Caco-2 (cell line): ENCODE results near the gene BABAM2. TPM values are rescaled to one million over a fixed set of nuclear protein-coding genes. Genes with fewer than 3 reads are reported as not detected.

ENCODE experiments used
- BruUV-seq: library from RNA; stranded (reverse); fragments of 400-500 nt; replicated peaks from 2 replicates; lab custom pipeline; 2021; lab: Mats Ljungman, UMichigan
- CTCF ChIA-PET: fragments of 300-600 bp; sonication (Branson Sonifier 250); formaldehyde crosslinking; loops from one replicate; lab custom pipeline; 2022; ENCODE audit warnings: antibody characterized with exemption; lab: Charles Lee
- POLR2A ChIA-PET: fragments of 300-600 bp; sonication (Branson Sonifier 250); formaldehyde crosslinking; loops from one replicate; lab custom pipeline; 2022; ENCODE audit warnings: antibody characterized with exemption; lab: Charles Lee
- DNase-seq, 2 experiments: peaks; one replicate each; pipeline versions ENCODE4 v3.0.0 to v3.0.0-alpha.2; 2020 to 2022
- H3K27me3 ChIP-seq: replicated peaks from 2 replicates; pipeline ENCODE4 v1.6.0; 2011; ENCODE audit warnings: low read length; ENCODE audit not compliant: control insufficient read depth, insufficient read depth
- H3K36me3 ChIP-seq: 2 replicates; pipeline ENCODE4 v1.5.1; 2011; ENCODE audit warnings: low read length; ENCODE audit not compliant: control insufficient read depth, insufficient read depth
- H3K4me1 ChIP-seq: fragments of 250-450 bp; sonication (Bioruptor Pico); 2 replicates; pipeline ENCODE4 v1.5.1; 2020; ENCODE audit warnings: mild to moderate bottlenecking
- H3K4me3 ChIP-seq: 2 replicates; pipeline ENCODE4 v1.5.1; 2011; ENCODE audit warnings: low read depth, mild to moderate bottlenecking, control low read depth, low read length
- H3K9me3 ChIP-seq: fragments of 250-450 bp; sonication (Bioruptor Pico); 2 replicates; pipeline ENCODE4 v1.5.1; 2020; ENCODE audit warnings: mild to moderate bottlenecking, moderate library complexity
- H3K27ac Mint-ChIP-seq: one replicate; pipeline ENCODE4 v1.8.0; 2022; ENCODE audit warnings: mixed read lengths; ENCODE audit not compliant: unreplicated experiment
- H3K27me3 Mint-ChIP-seq: one replicate; pipeline ENCODE4 v1.8.0; 2022; ENCODE audit warnings: mixed read lengths; ENCODE audit not compliant: insufficient read depth, unreplicated experiment
- H3K36me3 Mint-ChIP-seq: one replicate; pipeline ENCODE4 v1.8.0; 2022; ENCODE audit warnings: mild to moderate bottlenecking, mixed read lengths; ENCODE audit not compliant: insufficient read depth, unreplicated experiment
- H3K4me1 Mint-ChIP-seq: one replicate; pipeline ENCODE4 v1.8.0; 2022; ENCODE audit warnings: low read depth, mixed read lengths; ENCODE audit not compliant: unreplicated experiment
- H3K4me3 Mint-ChIP-seq: one replicate; pipeline ENCODE4 v1.8.0; 2022; ENCODE audit warnings: mild to moderate bottlenecking, moderate library complexity, mixed read lengths; ENCODE audit not compliant: unreplicated experiment
- H3K9me3 Mint-ChIP-seq: one replicate; pipeline ENCODE4 v1.8.0; 2022; ENCODE audit warnings: mixed read lengths; ENCODE audit not compliant: unreplicated experiment
- CTCF ChIP-seq, 2 experiments: fragments of 200-600 bp in 1 of 2; IDR thresholded peaks; 1 replicate in 1 of 2; 2 replicates in 1 of 2; pipeline versions ENCODE4 v1.5.1 to v1.8.0; 2011 to 2022; ENCODE audit warnings: antibody characterized with exemption in 1 of 2, control low read depth in 1 of 2, inconsistent platforms in 1 of 2, low read depth in 1 of 2, low read length in 1 of 2, mild to moderate bottlenecking in 1 of 2, moderate library complexity in 1 of 2; ENCODE audit not compliant: insufficient read depth in 1 of 2, severe bottlenecking in 1 of 2, unreplicated experiment in 1 of 2
- intact Hi-C: fragments of 100-400 bp; cut with micrococcal nuclease; formaldehyde crosslinking; loops from one replicate; pipeline ENCODE4 v1.10.0; 2022; ENCODE audit not compliant: unreplicated experiment
- total RNA-seq: library from RNA; stranded (reverse); gene quantifications from 2 replicates; pipeline ENCODE4 v1.2.3, GENCODE V29; 2022

The BABAM2 gene
- total RNA-seq, 1 experiment from 2014 or later: 57.3 TPM

- POLR2A ChIA-PET: interaction anchor here (0.6 kb wide), 1 partner anchor 26 kb away, joined by 3 read pairs; the partner anchor contains the start of genes BABAM2 and RBKS
- no peak for TF ChIP-seq CTCF (IDR thresholded peaks at IDR 0.05; ENCODE audit: insufficient read depth in 1 of 2, low read depth in 1 of 2, low read length in 1 of 2, severe bottlenecking in 1 of 2, unreplicated experiment in 1 of 2)
- H3K4me1 Mint-ChIP-seq: no peaks in the 10 kb centered on the region
- Histone ChIP-seq H3K36me3 (no peaks in the 10 kb centered on the region; the same call in 1 of the 2 replicates), H3K4me3 (no peak overlapping the region), H3K9me3 (no peaks in the 10 kb centered on the region), H3K27me3 (no peaks in the 10 kb centered on the region), H3K4me1 (peaks cover 28% of the 10 kb centered on the region)
- no TSS peak for BruUV-seq
- no peaks in the 10 kb centered on the region for H3K27me3 Mint-ChIP-seq
- no peak overlapping the region for H3K4me3 Mint-ChIP-seq
- DNase-seq: no peak
- H3K27ac Mint-ChIP-seq: no peak overlapping the region
- no peaks in the 10 kb centered on the region for H3K9me3 Mint-ChIP-seq
- H3K36me3 Mint-ChIP-seq: no peaks in the 10 kb centered on the region
- CTCF ChIA-PET: no interaction called here
- intact Hi-C loops: no loop called here
Measured at GRCh38 chr2:27915874-27916273, 25.3 kb downstream of the BABAM2 start.

GRCh38 chr2:27916293-27916995 lies 25.9 kb downstream of the BABAM2 start:
- DNase-seq: peak in 1 of 2 experiments; percentile 12
- no peaks in the 10 kb centered on the region for H3K27me3 Mint-ChIP-seq
- Histone ChIP-seq H3K4me3 (no peak overlapping the region), H3K9me3 (no peaks in the 10 kb centered on the region), H3K36me3 (no peaks in the 10 kb centered on the region; the same call in 1 of the 2 replicates), H3K27me3 (no peaks in the 10 kb centered on the region), H3K4me1 (peaks cover 28% of the 10 kb centered on the region)
- CTCF ChIA-PET: no interaction called here
- intact Hi-C loops: no loop called here
- no peaks in the 10 kb centered on the region for H3K4me1 Mint-ChIP-seq
- POLR2A ChIA-PET: interaction anchor here (0.6 kb wide), 1 partner anchor 26 kb away, joined by 3 read pairs; the partner anchor contains the start of genes BABAM2 and RBKS
- BruUV-seq: no TSS peak
- H3K9me3 Mint-ChIP-seq: no peaks in the 10 kb centered on the region
- no peaks in the 10 kb centered on the region for H3K36me3 Mint-ChIP-seq
- no peak overlapping the region for H3K4me3 Mint-ChIP-seq
- H3K27ac Mint-ChIP-seq: no peak overlapping the region
- no peak for TF ChIP-seq CTCF (IDR thresholded peaks at IDR 0.05; ENCODE audit: insufficient read depth in 1 of 2, low read depth in 1 of 2, low read length in 1 of 2, severe bottlenecking in 1 of 2, unreplicated experiment in 1 of 2)

- Histone ChIP-seq H3K36me3 (no peaks in the 10 kb centered on the region; the same call in 1 of the 2 replicates), H3K9me3 (no peaks in the 10 kb centered on the region), H3K4me1 (peaks cover 32% of the 10 kb centered on the region), H3K27me3 (no peaks in the 10 kb centered on the region), H3K4me3 (no peak overlapping the region)
- DNase-seq: no peak
- no TSS peak for BruUV-seq
- TF ChIP-seq CTCF (IDR thresholded peaks at IDR 0.05; ENCODE audit: insufficient read depth in 1 of 2, low read depth in 1 of 2, low read length in 1 of 2, severe bottlenecking in 1 of 2, unreplicated experiment in 1 of 2): no peak
- no peak overlapping the region for H3K4me3 Mint-ChIP-seq
- intact Hi-C loops: no loop called here
- no peak overlapping the region for H3K27ac Mint-ChIP-seq
- CTCF ChIA-PET: no interaction called here
- POLR2A ChIA-PET: no interaction called here
- H3K27me3 Mint-ChIP-seq: no peaks in the 10 kb centered on the region
- no peaks in the 10 kb centered on the region for H3K4me1 Mint-ChIP-seq
- H3K36me3 Mint-ChIP-seq: no peaks in the 10 kb centered on the region
- H3K9me3 Mint-ChIP-seq: no peaks in the 10 kb centered on the region
Measured at GRCh38 chr2:27920148-27920885, 29.8 kb downstream of the BABAM2 start.
